Measurements from ENCODE around the gene CALY.

Gene CALY

DNA sequence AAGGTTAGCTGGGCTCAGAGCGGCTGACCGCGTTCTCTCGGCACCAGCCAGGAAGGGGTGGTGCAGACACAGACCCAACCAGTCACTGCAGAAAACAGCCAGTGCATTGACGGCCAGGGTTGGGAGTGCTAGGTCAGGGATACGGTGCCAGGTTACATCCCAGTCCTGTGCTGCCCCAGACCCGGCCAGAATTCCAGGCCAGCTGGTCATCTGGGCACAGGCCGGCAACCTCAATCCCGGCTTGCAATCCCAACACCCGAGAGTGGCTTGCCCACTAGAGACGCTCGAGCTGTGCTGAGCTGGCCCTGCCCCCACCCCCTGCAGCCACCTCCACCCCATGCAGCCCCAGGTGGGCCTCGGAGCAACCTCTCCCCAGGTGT lies 14.2 kb upstream of the CALY start:
- DNase-seq (ENCODE audit: low read depth): no peak

GRCh38 chr10:133350283-133350949 lies 13.7 kb upstream of the CALY start:
- DNase-seq (ENCODE audit: low read depth): no peak

DNA sequence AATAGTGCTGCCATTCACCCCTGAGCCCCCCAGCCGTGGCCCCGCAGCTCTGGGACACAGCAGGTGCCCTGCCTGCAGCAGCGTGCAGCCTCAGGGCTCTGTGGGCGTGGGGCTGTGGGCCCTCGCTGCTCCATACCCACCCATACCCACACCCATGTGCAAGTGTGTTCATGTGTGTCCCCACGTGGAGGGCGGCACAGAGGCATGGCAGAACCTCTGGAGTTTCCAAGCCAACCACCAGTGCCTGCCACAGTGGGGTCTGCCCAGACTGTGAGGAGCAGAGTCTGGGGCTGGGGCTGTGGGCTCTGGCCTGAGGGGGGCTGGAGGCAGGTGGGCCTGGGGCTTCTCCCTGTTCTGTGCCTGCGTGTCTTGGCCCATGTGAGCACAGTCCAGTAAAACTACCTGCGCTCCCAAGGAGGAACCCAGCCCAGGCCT lies 12.9 kb upstream of the CALY start:
- no peak for DNase-seq (ENCODE audit: low read depth)

DNA sequence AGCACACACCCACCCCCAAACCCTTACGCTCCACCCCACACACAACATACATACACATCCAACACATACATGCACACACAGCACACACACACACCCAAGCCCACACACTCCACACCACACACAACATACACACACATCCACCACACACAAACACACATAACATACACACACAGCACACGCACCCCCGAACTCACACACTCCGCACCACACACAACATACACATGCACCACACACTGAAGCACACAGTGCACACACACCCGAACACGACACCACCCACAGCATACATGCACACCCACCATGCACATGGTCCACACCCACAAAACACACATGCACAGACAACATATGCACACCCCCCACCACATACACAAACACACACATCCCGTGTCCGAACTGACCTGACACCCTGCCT lies 12.5 kb upstream of the CALY start:
- no peak for DNase-seq (ENCODE audit: low read depth)

DNA sequence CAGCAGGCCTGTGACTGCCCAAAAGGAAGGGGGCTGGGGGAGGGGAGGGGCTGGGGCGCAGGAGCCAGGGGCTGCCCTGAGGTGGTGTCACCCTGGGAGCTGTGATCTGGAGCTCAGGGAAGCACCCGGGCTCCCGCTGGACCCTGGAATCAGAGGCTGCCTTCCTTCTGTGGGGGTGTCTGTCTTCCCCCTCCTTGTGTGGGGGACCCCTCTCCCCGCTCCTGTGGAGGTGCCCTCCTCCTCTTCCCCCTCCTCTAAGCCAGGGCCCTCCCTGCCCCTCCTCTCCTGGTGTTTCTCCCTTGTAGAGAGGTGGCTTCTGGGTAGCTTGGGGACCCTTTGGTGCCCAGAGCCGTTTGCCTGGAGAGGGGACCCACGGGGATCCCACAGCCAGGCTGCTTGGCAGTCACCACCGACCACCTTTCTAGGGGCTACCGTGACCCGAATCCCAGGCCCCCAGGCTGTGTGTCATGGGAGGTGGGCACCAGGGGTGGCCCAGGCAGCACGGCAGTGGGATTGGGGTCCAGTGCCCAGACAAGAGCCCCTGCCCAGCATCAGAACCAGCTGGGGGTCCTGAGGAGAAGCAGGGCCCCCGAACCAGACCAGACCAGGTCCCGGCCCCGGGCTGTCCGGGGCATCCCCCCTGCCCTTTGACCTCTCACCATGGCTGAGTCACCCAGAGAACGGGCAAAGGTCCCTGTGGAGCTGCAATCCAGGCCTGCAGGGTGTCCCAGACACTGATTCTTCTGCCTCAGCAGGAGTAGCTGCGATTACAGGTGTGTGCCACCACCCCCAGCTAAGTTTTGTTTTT lies 11.2 kb upstream of the CALY start:
- DNase-seq (ENCODE audit: low read depth): no peak

DNA sequence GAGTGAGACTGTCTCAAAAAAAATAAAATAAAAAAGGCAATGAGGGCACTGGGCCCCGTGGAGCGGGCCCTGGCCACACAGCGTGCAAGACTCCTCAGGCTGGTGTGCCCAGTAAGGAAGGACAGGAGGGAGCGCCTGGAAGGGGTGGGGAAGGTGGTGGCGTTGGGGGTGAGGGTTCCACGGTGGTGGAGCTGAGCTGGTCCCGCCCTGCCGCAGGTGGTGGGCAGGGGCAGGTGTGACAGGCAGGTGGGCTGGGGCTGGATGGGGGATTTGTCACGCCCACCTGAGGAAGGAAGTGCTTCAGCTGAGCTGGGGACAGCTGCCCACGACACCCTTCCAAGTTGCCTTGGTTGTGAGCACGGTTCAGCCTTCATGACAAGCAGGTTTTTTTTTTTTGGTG lies 9.7 kb upstream of the CALY start:
- no peak for DNase-seq (ENCODE audit: low read depth)

GRCh38 chr10:133344236-133344635 lies 7.5 kb upstream of the CALY start:
- DNase-seq (ENCODE audit: low read depth): no peak

DNA sequence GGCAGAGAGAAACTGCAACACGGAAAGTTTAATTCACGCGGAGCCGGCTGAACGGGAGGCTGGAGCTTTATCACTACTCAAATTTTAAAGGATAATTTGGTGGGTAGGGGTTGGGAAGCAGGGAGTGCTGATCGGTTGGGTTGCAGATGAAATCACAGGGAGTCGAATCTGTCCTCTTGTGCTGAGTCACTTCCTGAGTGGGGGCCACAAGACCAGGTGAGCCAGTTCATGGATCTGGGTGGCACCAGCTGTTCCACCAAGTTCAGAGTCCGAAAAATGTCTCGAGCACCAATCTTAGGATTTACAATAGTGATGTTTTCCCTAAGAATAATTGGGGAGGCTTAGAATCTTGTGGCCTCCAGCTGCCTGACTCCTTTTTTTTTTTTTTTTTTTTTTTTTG lies 6.9 kb upstream of the CALY start:
- no peak for DNase-seq (ENCODE audit: low read depth)

- no peak for DNase-seq (ENCODE audit: low read depth)
Observed at GRCh38 chr10:133342942-133343341, 6.2 kb upstream of the CALY start.

- no peak for DNase-seq (ENCODE audit: low read depth)
Observed at GRCh38 chr10:133341983-133342382, 5.3 kb upstream of the CALY start.

DNA sequence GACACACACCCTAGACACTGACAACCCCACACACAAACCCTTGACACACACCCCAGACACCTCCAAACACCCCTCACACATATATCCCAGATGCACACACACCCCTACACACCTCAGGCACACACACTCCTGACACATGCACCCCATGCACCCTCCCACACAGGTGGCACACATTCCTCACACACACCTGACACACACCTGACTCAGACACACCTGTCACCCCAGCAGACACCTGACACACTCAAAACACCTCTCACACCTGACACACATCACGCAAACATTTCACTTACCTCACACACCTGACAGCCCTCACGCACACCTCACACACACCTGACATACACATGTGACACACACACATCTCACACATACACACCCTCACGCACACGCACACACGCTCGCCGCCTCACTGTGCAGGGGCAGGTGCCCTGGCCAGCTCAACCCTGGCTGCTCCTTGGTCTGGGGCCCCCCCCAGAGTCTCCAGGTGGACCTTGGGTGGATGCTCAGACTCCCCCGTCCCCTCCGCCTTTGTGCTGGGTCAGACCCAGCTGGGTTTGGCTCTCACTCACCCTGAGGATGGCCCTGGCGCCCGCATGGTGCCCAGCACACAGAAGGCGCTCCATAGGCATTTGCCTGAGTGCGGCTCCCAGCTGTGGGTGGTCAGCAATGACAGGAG lies 3.1 kb upstream of the CALY start:
- no peak for DNase-seq (ENCODE audit: low read depth)

DNA sequence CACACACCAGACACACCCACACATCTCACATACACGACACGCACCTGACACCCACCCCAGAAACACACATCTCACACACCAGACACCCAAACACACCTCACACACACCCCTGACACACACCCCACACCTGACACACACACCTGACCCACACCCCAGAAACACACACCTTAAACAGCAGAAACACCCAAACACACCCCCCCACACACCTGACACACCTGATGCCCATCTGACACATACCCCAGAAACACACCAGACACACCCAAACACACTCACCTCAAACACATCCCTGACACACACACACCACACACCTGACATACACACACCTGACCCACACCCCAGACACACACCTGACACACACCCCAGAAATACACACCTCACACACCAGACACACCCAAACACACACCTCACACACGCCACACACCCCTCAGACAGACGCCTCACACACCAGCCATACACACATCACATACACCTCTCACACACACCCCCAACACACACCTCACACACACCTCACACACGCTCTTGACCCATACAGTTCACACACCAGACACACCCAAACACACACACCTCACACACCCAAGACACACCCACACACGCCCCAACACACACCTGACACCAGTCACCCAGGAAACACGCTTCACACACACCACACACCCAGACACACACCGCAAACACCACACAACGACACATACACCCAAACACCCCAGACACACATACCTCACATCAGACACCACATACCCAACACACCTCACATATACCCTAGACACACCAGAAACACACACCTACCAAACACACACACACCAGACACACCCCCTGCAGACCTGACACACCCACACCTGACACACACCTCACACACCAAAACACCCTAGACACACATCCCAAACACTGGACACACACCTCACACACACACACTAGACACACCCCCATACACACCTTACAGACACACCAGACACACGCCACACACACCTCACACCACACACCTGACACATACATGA lies 1.7 kb upstream of the CALY start:
- DNase-seq (ENCODE audit: low read depth): no peak

GRCh38 chr10:133337370-133337725 lies 652 bp upstream of the CALY start:
- DNase-seq (ENCODE audit: low read depth): no peak

DNA sequence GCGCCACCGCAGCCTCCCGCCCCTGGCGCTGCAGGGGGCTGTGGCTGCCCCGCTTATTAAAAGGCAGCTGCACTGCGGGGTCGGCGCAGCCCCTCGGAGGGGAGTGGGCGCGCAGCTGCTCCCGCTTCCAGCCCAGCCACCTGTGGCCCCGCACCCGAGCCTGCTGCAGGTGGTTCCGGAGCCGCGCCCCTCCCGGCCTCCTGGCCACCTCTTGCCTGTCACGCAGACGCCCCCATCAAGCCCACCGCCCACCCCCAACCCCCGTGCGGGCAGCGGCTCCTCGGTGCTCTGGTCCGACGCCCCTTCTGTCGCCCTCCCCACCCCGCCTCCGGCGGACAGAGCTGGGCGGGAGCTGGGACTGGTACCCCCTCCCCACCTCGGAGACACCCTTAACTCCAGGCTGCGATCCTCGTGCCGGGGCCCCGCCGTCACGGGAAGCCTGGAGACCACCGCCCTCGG lies 549 bp downstream of the CALY start:
- DNase-seq (ENCODE audit: low read depth): no peak

DNA sequence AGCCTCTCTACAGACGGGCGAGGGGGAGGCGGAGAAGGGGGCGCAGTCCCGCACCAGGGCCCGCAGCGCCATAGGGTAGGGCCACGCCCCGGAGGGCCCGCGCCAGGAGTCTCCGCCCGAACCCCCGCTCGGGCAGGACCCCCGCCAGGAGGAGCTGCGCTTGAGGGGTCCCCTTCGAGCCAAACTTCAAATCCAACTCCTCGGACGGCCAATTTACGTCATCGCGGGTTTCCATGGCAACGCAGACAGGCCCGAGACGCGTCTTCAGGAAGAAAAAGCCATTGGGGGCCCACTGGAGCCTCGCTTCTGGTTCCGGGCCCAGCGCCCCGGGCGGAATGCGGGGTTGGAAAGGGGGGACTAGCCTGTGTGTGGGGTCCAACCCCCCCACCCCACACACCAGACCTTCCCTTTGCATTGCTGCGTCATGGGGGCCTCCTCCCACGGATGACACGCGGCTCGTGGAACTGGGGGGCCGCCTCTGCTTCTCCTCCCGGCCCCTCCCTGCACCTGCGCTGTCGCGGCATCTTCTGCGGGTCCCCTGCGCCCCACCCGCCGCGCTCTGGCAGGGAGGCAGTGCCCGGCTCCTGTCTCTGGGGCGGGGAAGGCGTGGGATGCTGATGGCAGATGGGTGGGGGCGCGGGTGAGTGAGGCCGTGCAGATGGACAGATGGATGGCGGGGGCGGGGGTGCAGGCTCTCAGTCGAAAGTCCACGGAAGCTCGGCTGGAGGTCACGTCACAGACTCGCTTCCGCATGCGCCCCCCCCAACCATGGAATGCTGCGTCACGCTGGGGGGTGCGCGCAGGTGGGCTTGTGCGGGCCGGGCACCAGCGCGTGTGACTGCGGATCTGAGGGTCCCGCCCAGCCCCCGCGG lies 1.2 kb downstream of the CALY start:
- no peak for DNase-seq (ENCODE audit: low read depth)

GRCh38 chr10:133334503-133335245 lies 2.0 kb downstream of the CALY start:
- no peak for DNase-seq (ENCODE audit: low read depth)

- no peak for DNase-seq (ENCODE audit: low read depth)
Observed at GRCh38 chr10:133332936-133333699, 3.6 kb downstream of the CALY start.

GRCh38 chr10:133329491-133330202 lies 7.0 kb downstream of the CALY start:
- DNase-seq (ENCODE audit: low read depth): peak; percentile 72
